GM10266 (cell line): ENCODE results near the gene NCF2.
"Not testable (repeated sequence)": the region's sequence is repeated elsewhere in the genome, so short reads cannot be mapped to it uniquely, and the experiment has no call there.

ENCODE experiments used
- DNase-seq: peaks from one replicate; pipeline ENCODE4 v3.0.0; 2012; ENCODE audit errors: extremely low spot score
- TF ChIP-seq, protein P1 (sequence below): IDR thresholded peaks from 2 replicates; pipeline ENCODE4 v1.5.1; 2012; ENCODE audit warnings: mild to moderate bottlenecking, low read depth; ENCODE audit not compliant: control insufficient read depth, insufficient read depth; ENCODE audit errors: missing control alignments

Gene NCF2

DNA sequence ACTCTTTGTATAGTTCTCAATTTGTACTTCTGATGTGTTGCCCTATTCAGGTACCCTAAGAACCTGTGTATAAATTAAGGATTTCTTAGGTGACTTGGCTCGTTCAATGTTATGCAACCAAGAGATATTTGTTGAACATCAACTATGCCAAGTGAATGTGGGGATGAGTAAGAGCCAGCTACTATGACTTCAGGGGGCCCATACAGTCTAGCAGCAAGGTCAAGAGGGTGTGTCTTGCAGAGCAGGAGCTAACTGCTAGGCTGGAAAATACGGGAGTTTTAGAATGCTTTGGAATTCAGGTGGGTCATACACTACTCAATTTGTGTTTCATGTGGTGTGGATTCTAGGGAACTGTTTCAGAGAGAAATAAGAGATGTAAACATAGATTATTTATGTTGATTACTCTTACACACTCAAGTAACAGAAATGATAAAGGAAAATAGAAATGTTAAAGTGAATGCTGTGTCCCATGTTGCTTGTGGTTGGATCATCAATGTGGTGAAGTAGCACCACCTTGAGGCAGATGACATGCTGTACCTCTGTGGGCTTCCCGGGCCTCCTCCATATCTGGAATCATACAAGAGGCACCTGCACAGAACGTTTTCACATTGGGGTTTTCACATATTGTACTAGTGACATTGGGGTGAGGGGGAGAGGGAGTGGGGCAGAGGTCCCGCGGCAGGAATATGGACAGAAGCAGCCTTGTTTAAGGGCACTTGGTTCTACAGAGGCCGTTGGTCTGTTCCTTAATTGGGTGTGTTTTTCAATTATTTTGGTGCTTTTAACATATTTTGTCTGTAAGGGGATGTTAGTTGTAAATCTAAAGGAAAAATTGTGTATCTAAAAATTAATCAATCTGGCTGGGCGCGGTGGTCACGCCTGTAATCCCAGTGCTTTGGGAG lies 32.9 kb upstream of the NCF2 start:
- TF ChIP-seq, protein P1, sequence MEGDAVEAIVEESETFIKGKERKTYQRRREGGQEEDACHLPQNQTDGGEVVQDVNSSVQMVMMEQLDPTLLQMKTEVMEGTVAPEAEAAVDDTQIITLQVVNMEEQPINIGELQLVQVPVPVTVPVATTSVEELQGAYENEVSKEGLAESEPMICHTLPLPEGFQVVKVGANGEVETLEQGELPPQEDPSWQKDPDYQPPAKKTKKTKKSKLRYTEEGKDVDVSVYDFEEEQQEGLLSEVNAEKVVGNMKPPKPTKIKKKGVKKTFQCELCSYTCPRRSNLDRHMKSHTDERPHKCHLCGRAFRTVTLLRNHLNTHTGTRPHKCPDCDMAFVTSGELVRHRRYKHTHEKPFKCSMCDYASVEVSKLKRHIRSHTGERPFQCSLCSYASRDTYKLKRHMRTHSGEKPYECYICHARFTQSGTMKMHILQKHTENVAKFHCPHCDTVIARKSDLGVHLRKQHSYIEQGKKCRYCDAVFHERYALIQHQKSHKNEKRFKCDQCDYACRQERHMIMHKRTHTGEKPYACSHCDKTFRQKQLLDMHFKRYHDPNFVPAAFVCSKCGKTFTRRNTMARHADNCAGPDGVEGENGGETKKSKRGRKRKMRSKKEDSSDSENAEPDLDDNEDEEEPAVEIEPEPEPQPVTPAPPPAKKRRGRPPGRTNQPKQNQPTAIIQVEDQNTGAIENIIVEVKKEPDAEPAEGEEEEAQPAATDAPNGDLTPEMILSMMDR, result peak; percentile 76
- DNase-seq, result peak; percentile 37

GRCh38 chr1:183622013-183622412 lies 31.8 kb upstream of the NCF2 start:
- TF ChIP-seq, protein P1, result no peak
- no peak for DNase-seq

DNA sequence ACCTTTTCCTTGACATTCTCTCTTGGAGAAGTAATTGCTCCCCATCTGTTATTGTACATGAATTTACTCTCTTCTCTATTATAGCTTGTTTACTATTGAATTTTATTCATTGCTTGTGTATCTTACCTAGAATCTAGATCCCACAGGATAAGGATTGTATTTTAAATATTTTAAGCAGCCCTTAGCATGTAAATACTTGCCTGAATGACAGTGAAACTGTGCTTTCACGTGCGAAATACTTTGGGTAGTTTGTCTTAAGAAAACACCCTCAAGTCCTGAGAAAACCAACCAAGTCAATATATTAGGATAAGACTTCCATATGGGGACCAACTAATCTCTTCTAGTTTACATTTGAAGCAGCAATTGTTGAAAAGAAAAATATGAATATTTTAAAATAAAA lies 30.1 kb upstream of the NCF2 start:
- TF ChIP-seq, protein P1, result no peak
- DNase-seq, result no peak

GRCh38 chr1:183619781-183620180 lies 29.5 kb upstream of the NCF2 start:
- DNase-seq, result no peak
- TF ChIP-seq, protein P1, result no peak

DNA sequence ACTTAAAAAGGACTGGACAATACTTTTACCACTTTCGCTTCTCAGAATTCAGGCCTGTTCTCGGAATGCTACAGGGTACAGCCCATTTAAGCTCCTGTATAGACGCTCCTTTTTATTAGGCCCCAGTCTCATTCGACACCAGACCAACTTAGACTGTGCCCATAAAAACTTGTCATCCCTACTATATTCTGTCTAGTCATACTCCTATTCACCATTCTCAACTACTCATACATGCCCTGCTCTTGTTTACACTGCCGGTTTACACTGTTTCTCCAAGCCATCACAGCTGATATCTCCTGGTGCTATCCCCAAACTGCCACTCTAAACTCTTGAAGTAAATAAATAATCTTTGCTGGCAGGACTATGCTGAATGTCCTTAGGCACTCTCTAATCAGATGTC lies 27.9 kb upstream of the NCF2 start:
- DNase-seq, result not testable (repeated sequence)

- not testable (repeated sequence) for DNase-seq
Observed at GRCh38 chr1:183612975-183613374, 22.7 kb upstream of the NCF2 start.

- TF ChIP-seq, protein P1, result no peak
- no peak for DNase-seq
Observed at GRCh38 chr1:183612407-183612806, 22.1 kb upstream of the NCF2 start.

DNA sequence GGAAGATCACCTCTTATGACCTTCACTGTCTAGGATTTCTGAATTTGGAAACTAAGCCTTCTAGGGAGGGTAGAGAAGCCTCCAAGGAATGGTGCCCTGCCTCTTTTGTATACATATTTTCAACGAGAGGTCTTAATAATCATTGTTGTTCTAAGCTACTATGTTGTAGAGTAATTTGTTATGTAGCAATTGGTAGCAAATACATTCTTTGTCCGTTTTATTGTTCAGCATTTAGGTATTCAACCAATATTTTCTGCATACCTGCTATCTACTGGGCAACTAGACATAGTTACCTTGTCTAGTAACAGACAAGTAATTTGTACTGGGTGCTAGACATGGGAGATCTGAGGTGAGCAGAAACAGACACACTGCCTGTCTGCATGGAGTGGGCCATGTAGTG lies 20.8 kb upstream of the NCF2 start:
- TF ChIP-seq, protein P1, result no peak

More for the DNA sequence above, 20.8 kb upstream of the NCF2 start:
- no peak for DNase-seq
